PC-3 (cell line): ENCODE results near the gene LCLAT1.

Source experiments
- EZH2phosphoT487 ChIP-seq: fragments of 300-600 bp; sonication (generic); IDR thresholded peaks from 2 replicates; pipeline ENCODE4 v1.6.1; 2018; ENCODE audit warnings: mild to moderate bottlenecking, antibody characterized with exemption, low read length, borderline replicate concordance
- TF ChIP-seq, protein P1 (sequence below): fragments of 300-600 bp; sonication (generic); conservative IDR thresholded peaks from 2 replicates; pipeline ENCODE4 v1.5.1; 2017; ENCODE audit warnings: antibody characterized with exemption, low read depth, mild to moderate bottlenecking, low read length

DNA sequence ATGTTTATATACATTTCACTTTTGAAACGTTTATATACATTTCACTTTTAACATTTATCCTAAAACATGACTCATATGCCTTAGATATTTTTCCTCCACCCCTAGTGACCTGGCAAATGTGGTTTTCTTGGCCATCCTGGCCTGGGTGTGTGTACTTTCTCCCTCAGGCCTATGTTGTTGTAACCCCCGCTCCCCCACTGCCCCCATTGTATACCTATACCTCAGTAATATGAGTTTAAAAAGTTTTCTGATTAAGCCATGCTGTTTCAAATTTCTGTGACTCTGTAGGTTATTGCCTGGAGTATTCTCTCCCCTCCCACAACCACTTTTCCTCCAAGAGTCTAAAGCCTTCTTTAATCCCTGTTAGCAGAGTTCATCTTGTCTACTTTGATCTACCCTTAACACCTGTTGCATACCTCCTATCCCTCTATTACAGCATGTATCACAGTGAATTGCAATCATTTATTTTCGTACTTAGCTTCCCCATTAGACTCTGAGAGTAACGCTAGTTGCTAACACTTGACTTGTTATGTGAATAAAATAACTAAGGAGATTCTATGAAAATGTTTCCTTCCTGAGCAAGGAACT lies 67.9 kb downstream of the LCLAT1 start:
- TF ChIP-seq, protein P1, sequence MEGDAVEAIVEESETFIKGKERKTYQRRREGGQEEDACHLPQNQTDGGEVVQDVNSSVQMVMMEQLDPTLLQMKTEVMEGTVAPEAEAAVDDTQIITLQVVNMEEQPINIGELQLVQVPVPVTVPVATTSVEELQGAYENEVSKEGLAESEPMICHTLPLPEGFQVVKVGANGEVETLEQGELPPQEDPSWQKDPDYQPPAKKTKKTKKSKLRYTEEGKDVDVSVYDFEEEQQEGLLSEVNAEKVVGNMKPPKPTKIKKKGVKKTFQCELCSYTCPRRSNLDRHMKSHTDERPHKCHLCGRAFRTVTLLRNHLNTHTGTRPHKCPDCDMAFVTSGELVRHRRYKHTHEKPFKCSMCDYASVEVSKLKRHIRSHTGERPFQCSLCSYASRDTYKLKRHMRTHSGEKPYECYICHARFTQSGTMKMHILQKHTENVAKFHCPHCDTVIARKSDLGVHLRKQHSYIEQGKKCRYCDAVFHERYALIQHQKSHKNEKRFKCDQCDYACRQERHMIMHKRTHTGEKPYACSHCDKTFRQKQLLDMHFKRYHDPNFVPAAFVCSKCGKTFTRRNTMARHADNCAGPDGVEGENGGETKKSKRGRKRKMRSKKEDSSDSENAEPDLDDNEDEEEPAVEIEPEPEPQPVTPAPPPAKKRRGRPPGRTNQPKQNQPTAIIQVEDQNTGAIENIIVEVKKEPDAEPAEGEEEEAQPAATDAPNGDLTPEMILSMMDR: no peak
- no peak for TF ChIP-seq EZH2phosphoT487
